Measurements from ENCODE around the gene TENM4. TPM values are rescaled to one million over a fixed set of nuclear protein-coding genes. Genes with fewer than 3 reads are reported as not detected.

Gene TENM4
- polyA plus RNA-seq, 2 of the 4 experiments (the other 2 are of a cell fraction): 0.06 to 0.31 TPM

GRCh38 chr11:78977009-78977408 lies 463.8 kb downstream of the TENM4 start:
- no peak for DNase-seq (ENCODE audit: low read depth in 1 of 2, low spot score in 1 of 2)
- H3K4me2 ChIP-seq: no peak overlapping the region
- POLR2A ChIA-PET: no interaction called here
- no peaks in the 10 kb centered on the region for H3K4me1 ChIP-seq
- ATAC-seq: no peak
- TF ChIP-seq MAZ (IDR thresholded peaks at IDR 0.05; ENCODE audit: borderline replicate concordance, low read depth, low read length) (no peak), NPAS2 (CRISPR knock-in tag; IDR thresholded peaks at IDR 0.05; ENCODE audit: borderline replicate concordance) (no peak), CTCF (IDR thresholded peaks at IDR 0.05) (no peak), RNF2 (IDR thresholded peaks at IDR 0.05; ENCODE audit: borderline replicate concordance, low read depth) (no peak), ZC3H11A (IDR thresholded peaks at IDR 0.05) (no peak), HOXB13 (CRISPR knock-in tag; IDR thresholded peaks at IDR 0.05; ENCODE audit: low read depth) (no peak), RCOR1 (IDR thresholded peaks at IDR 0.05; ENCODE audit: low read depth, low read length) (no peak), CEBPB (IDR thresholded peaks at IDR 0.05) (no peak), USF2 (IDR thresholded peaks at IDR 0.05) (no peak), EP300 (IDR thresholded peaks at IDR 0.05) (no peak), MAX (IDR thresholded peaks at IDR 0.05) (no peak), CBX8 (IDR thresholded peaks at IDR 0.05) (no peak), HOXB5 (CRISPR knock-in tag; IDR thresholded peaks at IDR 0.05) (no peak), EHF (CRISPR knock-in tag; IDR thresholded peaks at IDR 0.05) (no peak), KDM5A (IDR thresholded peaks at IDR 0.05) (no peak), HOXA7 (CRISPR knock-in tag; IDR thresholded peaks at IDR 0.05) (no peak), FOXS1 (CRISPR knock-in tag; IDR thresholded peaks at IDR 0.05) (no peak), PHF8 (IDR thresholded peaks at IDR 0.05; ENCODE audit: borderline replicate concordance, low read depth) (no peak)
- no peak overlapping the region for H3K27ac ChIP-seq
- 42% methylated on average over 3 of the region's 3 CpGs for whole genome bisulfite sequencing (ENCODE audit: missing lambda C conversion rate)
- no peaks in the 10 kb centered on the region for H3K9me3 ChIP-seq
- no peak overlapping the region for H3K4me3 ChIP-seq
- CTCF ChIA-PET: interaction anchor here (1.5 kb wide), 1 partner anchor 331 kb away, joined by 3 read pairs; no protein-coding TSS in a partner anchor
- FAIRE-seq: no peak

GRCh38 chr11:78975081-78975480 lies 465.7 kb downstream of the TENM4 start:
- Histone ChIP-seq H3K4me2 (no peak overlapping the region), H3K4me3 (no peak overlapping the region), H3K9me3 (no peaks in the 10 kb centered on the region), H3K4me1 (no peaks in the 10 kb centered on the region), H3K27ac (no peak overlapping the region)
- CTCF ChIA-PET: interaction anchor here (0.9 kb wide), 1 partner anchor 124 kb away, joined by 3 read pairs; no protein-coding TSS in a partner anchor
- DNase-seq (ENCODE audit: low read depth in 1 of 2, low spot score in 1 of 2) (no peak), ATAC-seq (no peak), FAIRE-seq (no peak)
- no peak for TF ChIP-seq HDAC2 (IDR thresholded peaks at IDR 0.05)
- no peak for TF ChIP-seq NPAS2 (CRISPR knock-in tag; IDR thresholded peaks at IDR 0.05; ENCODE audit: borderline replicate concordance)
- TF ChIP-seq USF2 (IDR thresholded peaks at IDR 0.05): no peak
- no peak for TF ChIP-seq E2F6 (IDR thresholded peaks at IDR 0.05; ENCODE audit: borderline replicate concordance, low read depth)
- no peak for TF ChIP-seq SMC3 (IDR thresholded peaks at IDR 0.05)
- no peak for TF ChIP-seq HEYL (CRISPR knock-in tag; IDR thresholded peaks at IDR 0.05)
- no peak for TF ChIP-seq GATA3 (IDR thresholded peaks at IDR 0.05; ENCODE audit: borderline replicate concordance)
- no peak for TF ChIP-seq MAX (IDR thresholded peaks at IDR 0.05)
- no peak for TF ChIP-seq FOSB (CRISPR knock-in tag; IDR thresholded peaks at IDR 0.05)
- TF ChIP-seq MAZ (IDR thresholded peaks at IDR 0.05; ENCODE audit: borderline replicate concordance, low read depth, low read length): no peak
- TF ChIP-seq ATOH8 (CRISPR knock-in tag; IDR thresholded peaks at IDR 0.05; ENCODE audit: low read depth): no peak
- no peak for TF ChIP-seq CHD4 (IDR thresholded peaks at IDR 0.05; ENCODE audit: borderline replicate concordance)
- TF ChIP-seq SREBF2 (IDR thresholded peaks at IDR 0.05): no peak
- 68% methylated on average over 4 of the region's 5 CpGs for WGBS (ENCODE audit: missing lambda C conversion rate)
- POLR2A ChIA-PET: no interaction called here
